GM18858 (cell line): Measurements from ENCODE around the gene H2AZ1.
A peak's percentile ranks its signal among the peaks of the same experiment; 100 is the strongest.

Experiments used
- ATAC-seq: cut with Tn5 transposase; IDR thresholded peaks from one replicate; pipeline ENCODE4 v1.9.1; 2021; ENCODE audit not compliant: unreplicated experiment

Gene H2AZ1

GRCh38 chr4:99946356-99947189 is 3.5 kb downstream of the H2AZ1 start, which contains the start of gene DNAJB14:
Gene DNAJB14 (minus strand): TSS chr4:99946618. CDS start chr4:99946571, 47 bp downstream.
- ATAC-seq = peak; percentile 28

GRCh38 chr4:99945718-99946355 is 4.2 kb downstream of the H2AZ1 start:
- ATAC-seq = no peak

GRCh38 chr4:99943904-99944437 is 6.1 kb downstream of the H2AZ1 start:
- peak; percentile 20 for ATAC-seq

GRCh38 chr4:99938243-99938753 is 11.8 kb downstream of the H2AZ1 start:
- ATAC-seq = no peak

- ATAC-seq = no peak
Observed at GRCh38 chr4:99934891-99935290, 15.2 kb downstream of the H2AZ1 start.

- ATAC-seq = no peak
Observed at GRCh38 chr4:99927566-99927965, 22.5 kb downstream of the H2AZ1 start.

GRCh38 chr4:99921174-99921573 is 28.9 kb downstream of the H2AZ1 start:
- no peak for ATAC-seq

- no peak for ATAC-seq
Observed at GRCh38 chr4:99918656-99919055, 31.4 kb downstream of the H2AZ1 start.

- no peak for ATAC-seq
Observed at GRCh38 chr4:99917575-99917974, 32.5 kb downstream of the H2AZ1 start.

GRCh38 chr4:99915449-99915848 is 34.6 kb downstream of the H2AZ1 start:
- no peak for ATAC-seq
